NCI-H2107 (cell line): ENCODE results near the gene RFX3.

Experiments
- DNase-seq: peaks from one replicate; lab custom pipeline; 2025; lab: John Stamatoyannopoulos, UW

RFX3 gene

DNA sequence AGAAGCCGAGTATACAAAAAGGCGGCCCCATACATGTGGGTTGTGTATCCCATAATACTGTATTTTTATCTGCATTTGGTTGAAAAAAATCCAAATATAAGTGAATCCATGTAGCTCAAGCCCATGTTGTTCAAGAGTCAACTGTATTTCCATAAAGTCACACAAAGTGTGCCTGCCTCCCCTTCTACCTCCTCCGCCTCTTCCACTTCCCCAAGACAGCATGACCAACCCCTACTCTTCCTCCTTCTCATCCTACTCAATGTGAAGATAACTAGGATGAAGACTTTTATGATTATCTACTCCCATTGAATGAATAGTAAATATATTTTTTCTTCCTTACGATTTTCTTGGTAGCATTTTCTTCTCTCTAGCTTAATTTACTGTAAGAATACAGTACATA is 92.7 kb downstream of the RFX3 start:
- DNase-seq = no peak

DNA sequence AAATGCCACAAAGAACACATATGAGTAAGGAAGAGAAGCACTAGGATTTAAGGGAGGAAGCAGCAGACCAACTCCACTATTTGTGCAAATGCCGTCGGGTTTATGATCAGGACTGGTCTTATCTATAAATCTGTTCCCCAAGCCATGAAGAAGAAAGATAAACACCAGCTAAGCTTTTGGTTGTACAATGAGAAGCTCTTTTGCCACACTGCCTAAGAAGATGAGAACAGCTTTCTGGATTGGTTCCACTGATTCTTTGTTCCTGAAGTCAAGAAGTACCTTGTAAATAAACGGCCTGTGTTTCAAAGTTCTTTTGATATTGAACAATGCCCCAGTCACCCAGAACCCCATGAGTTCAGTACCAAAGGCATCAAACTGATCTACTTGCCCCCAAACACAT is 93.9 kb downstream of the RFX3 start:
- no peak for DNase-seq

DNA sequence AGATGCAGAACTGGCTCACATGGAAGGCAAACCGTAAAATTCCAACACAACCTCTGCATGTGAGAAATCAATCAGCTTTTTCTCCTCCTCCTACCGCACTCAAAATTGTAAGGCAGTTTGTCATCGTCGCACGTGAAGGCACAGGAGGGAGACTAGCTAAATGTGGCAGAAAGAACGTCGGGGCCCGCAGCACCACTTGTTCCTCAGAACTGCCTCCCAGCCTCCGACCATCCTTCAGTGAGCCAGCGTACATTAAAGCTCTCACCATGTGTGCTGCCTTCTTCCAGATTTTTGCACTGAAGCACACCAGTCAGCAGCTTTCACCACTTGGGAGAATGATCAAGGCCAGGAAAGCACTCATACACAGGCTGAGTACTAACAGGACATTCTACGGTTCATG is 105.9 kb downstream of the RFX3 start:
- DNase-seq = no peak

DNA sequence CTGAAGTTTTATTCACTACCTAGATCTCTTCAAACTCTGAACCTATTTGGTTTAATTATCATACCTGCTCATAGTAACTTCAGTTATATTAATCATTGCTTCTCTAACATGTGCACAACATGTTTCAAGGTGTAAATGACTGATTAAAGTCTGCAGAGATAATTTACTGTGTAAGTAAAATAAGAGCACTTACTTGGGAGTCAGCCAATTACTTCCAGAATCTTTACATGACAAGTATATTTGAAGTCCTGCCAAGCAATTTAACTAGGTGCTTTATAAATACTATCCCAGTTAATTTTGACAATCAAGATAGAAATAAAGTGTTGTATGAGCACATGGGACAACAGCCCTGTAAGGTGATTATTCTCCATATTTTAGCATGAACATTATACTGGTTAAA is 109.9 kb downstream of the RFX3 start:
- no peak for DNase-seq

DNA sequence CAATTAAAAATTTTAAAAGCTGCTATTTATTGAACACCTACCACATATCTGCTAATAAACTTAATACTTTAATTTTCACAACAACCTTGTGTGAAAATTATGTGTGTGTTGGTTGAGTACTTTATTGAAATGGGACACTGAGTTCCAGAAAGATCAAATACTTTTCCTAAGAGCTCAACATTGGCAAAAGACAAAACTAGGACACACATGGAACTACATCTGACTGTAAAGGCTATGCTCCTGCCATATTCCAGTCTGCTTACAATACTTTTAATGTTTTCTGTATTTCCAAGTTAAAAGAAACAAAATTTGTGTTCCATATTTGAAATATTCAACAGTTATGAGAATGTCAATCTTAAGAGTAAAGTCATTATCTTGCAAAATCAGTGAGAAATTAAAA is 111.8 kb downstream of the RFX3 start:
- no peak for DNase-seq

DNA sequence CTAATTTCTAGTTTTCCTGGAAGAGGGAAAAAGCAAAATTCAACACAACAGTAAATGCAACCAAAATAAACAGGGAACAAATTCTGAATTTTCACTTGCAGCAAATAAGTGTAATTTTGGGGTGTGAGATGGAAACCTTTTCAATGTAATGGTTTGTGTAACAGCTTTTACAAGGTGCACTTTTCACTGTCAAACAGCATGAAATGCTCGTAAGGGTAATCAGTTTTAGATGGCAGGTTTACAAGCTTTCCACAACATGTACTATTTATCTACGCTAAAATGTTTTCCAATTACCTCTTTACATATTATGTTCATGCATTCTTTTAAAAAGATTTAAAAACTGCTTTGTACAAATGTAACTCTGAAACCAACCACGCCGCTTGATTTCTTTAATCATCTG is 115.3 kb downstream of the RFX3 start:
- no peak for DNase-seq

DNA sequence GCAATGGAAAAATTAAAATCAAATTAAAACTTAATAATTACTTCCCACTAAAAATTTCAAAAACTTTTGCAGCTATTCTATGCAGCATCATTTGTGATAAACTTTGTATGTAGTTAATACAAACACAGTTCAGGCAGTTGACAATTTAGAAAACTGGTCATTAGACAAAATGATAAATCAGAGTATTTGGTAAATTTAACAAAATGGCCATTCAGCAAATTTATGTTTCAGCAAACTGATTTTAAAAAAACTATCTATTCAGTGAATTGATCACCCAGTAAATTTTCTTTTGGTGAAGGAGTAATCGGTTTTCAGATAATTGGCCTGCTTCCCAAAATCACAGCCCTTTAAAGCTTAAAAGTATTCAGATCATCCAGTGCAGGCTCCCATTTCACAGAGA is 116.3 kb downstream of the RFX3 start:
- no peak for DNase-seq

DNA sequence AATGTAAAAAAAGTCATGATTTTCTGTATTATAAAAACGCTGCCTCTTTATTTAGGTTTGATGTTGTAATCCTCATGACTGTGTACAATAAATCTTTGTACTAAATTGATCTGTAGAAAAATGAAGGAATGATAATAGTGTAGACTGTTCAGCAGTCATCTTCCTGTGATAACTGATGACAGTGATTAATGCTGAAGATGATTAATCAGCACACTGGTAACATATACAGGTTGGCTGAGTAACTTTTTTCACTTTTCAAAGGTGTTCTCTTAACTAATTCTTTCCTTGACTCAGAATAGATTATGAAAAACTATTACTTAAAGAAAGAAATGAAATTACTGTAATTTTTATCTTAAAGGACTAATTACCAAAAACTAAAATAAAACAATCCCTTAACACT is 122.5 kb downstream of the RFX3 start:
- DNase-seq = no peak

DNA sequence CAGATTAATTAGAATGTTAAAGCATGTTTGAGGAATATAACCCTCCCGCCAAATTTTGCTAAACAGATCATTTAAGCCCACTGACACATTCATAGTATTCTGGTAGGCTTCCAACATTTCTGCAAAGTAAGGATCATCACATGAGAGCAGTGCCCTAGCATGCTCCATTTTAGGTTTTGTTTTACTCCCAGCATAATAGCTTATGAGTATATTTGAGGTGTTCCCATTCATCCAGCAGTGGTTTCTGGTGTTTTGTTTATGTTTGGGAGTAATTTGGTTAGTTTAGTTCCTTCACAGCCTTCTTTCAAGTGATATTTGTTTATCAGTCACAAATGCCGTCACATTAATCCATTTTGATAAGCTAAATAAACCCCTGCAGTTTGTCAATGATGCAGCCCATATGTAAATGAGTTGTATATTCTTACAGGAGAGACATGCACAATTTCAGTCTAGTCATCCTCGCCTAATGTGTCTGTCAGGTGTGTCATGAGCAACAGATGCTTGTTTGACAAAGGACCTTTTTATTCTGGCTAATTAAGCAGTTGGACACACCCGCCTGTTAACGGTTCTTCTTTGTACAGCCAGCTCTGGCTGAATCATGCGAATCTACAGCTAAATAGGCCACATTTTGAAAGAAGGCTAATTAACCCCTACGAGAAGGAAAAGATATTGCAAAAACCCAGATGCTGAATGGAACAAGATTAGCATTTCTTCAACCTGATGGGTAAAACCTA is 124.4 kb downstream of the RFX3 start:
- no peak for DNase-seq

DNA sequence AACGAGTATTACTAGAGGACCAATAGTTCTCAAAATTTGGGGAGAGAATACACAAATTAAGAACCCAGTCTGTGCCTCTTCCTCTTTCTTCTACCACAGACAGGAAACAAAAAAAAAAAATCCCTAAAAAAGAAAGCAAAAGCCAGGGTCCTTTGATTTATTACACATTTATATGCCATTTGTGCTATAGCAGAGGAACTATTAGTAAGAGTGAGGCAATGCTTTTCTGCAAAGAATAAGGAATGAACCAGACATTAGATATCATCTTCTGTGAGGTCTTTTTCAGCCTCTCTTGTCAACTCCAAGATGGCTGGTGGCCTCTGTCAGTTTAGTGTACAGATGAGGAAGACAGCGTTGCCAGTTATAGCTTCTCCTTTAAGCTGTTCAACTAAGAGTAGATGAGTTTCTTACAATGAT is 127.6 kb downstream of the RFX3 start:
- DNase-seq = no peak

DNA sequence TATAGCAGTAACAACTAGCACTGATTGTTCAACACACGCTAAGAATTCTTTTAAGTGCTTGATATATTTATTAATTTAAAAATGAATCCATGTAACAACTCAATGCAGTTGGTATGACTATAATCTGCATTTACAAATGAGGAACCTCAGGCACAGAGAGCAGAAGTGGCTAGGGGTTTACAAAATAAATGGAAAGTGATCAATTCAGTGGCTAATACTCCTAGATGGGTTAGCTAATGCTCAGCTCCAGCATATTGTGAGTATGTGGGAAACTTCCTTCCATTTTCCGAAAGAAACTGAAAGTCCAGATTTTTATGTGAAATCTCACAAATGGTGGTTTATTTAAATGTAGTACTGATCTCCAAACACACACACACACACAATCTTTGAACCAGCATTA is 128.0 kb downstream of the RFX3 start:
- no peak for DNase-seq

DNA sequence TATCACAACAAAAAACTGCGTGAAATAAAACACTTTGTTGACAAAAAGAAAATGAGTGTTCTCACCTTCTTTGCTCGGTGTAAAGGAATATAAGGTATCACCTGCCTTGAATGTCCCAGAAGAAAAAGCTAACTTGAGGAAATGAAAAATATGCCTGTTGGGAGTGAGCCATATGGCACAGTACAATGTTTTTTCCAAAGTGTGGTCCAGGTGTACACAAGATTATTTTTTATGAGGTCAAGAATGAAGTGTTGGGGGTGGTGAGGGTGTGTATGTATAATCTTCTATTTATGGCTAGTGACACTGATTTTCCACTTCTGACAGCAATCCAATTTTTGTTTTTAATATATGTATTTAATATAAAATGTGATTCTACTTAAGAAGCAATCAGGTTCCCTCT is 134.4 kb downstream of the RFX3 start:
- no peak for DNase-seq

DNA sequence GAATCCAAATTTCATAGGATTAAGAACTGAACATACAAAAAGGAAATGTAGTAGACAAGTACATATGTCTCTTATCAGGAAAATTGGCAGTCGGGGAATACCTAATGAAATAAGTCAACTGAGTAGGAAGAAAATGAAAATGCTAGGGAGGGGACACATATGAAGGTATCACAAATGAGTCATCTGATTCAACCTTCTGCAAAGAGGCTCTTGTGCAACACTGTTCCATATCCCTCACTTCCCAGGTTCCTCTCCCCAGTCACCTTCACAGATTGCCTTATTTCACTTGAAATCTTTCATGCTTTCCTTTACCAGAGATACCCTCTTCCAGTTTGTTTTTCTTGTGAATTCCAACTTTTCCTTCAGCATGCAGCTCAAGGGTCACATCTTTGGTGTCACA is 139.0 kb downstream of the RFX3 start:
- no peak for DNase-seq

DNA sequence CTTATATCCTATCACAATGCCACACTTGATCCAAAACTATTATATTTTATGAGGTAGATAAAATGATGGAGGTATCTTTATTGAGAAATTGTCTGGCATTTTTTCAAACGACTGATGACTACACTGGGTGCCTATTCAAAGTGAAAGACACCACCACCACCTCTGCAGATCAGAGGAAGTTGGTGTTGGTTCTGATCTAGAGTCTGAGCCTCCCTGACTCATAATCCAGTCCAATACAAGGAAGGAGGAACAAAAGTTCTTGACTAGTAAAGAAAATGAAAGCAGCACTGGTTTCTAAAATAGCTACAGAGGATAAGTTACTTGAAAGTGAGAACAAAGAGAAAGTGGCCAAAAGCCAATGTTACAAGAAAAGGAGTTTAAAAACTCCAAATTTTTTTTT is 139.9 kb downstream of the RFX3 start:
- DNase-seq = no peak

DNA sequence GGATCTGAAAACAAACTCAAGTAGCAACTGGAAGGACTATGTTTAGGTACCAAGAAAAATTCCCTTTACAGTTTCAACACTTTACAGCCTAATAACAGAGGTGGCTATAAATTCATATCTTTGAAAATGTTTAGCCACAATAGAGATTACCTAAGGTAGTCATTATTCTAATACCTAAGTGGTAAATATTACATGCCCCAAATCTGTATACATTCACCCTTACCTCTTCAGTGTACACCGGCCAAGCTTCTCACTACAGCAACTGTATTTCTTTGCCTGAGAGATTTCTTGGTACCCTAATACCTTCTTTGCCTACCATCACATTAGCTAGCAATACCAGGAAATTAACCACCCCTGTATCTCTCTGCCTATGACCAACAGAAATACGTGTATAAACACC is 154.0 kb downstream of the RFX3 start:
- DNase-seq = no peak

DNA sequence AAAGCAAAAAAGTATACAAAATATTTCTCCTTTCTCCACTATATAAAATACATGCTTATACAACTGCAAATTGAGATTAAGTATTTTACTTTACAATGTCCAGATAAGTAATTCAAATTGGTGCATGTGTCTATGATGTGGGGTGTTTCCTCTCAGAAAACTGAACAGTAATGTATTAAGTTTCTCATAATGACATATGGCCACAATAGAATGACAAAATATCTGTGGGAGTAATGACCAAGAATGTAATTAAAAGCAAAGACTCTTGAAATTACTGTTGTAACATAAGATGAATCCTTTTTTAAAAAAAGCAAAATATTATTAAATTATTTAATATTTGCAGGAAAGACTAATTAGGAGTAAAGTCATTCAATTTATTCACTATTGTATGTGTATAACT is 155.1 kb downstream of the RFX3 start:
- no peak for DNase-seq

DNA sequence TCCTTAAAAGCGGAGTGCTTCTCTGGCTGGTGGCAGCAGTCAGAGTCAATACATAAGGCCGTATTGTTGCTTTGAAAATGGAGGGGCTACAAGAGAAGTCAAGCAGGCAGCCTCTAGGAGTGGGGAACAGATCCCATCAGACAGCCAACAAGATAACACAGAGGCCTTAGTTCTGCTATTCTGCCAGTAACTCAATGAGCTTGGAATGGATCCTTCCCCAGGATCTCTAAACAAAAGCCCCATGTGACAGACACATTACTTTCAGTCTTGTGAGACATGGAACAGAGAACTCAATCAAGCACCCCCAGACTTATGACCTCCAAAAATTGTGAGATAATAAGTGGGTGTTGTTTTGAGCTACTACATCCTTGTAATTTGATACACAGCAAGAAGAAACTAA is 158.6 kb downstream of the RFX3 start:
- DNase-seq = no peak

DNA sequence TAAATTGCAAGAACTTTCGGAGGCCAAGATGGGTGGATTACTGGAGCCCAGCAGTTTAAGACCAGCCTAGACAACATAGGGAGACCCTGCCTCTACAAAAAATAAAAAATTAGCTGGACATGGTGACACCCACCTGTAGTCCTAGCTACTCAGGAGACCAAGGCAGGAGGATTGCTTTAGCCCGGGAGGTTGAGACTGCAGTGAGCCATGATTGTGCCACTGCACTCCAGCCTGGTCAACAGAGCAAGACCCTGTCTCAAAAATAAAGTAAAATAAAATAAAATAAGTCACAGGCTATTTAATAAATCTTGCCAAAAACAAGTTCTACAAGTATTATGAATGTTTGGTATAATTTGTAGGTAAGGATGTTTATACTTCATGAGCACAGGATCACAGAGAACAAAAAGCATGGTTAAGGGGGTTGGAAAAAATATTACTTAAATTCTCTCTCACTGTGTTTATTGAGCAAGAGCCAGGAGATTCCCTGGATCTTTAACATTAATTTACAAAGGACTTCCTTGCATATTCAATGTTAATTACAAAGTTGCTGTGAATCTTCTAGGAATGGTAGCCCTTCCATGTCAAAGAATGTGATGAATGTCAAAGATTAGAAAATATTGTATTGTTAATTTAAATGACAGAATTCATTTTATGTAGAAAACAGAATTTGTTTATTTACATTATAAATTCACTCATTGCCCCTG is 164.0 kb downstream of the RFX3 start:
- no peak for DNase-seq

DNA sequence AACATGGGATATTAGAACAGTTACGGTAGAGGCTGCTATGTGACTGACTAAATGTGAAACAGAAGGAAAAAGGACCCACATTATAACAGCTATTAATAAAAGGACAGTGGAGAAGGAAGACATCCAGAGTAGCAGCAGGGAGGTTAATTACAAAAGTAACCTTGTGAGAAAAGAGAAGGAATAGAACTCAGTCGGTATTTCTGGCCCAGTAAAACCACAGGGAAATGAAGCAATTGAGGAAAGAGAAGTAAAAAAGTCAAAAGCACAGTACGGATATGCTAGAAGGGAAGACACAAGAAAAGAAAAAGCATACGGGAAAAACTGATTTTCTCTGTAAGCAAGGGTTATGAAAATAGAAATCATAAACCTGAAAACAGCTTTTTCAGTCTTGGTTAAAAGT is 164.7 kb downstream of the RFX3 start:
- no peak for DNase-seq

DNA sequence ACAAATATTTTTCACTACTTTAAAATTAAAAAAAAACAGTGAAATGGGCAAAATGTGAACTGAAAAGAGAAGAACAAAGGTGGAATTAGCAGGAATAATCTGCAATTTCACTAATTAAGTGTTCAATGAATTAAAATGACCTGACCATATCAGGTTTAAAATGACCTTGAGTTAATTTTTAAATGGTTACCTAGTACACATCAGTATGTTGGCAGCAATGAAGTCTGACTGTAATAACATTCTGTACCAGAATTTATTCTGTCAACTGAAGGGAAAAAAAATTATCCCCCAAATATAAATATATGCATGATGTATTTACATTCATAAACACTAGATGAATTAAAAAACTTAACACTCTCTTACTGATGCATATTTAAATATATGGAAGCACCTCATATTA is 165.6 kb downstream of the RFX3 start:
- no peak for DNase-seq

DNA sequence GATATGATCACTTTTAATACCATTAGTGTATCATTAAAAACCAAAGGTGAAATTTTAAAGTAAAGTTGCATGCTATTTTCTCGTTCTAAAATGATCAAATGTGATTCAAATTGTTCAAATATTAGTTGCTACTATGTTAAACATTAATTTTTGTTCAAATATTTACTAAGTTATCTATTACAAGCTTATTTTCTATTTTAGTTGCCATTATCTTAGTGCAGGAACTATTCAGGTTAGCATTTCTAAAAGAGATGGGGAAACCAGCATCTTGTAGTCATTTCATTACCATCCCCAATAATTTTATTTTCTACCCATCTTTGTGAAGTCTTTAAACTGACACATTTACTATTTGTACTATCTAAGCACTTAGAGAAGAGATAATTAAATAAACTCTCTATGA is 166.0 kb downstream of the RFX3 start:
- no peak for DNase-seq

DNA sequence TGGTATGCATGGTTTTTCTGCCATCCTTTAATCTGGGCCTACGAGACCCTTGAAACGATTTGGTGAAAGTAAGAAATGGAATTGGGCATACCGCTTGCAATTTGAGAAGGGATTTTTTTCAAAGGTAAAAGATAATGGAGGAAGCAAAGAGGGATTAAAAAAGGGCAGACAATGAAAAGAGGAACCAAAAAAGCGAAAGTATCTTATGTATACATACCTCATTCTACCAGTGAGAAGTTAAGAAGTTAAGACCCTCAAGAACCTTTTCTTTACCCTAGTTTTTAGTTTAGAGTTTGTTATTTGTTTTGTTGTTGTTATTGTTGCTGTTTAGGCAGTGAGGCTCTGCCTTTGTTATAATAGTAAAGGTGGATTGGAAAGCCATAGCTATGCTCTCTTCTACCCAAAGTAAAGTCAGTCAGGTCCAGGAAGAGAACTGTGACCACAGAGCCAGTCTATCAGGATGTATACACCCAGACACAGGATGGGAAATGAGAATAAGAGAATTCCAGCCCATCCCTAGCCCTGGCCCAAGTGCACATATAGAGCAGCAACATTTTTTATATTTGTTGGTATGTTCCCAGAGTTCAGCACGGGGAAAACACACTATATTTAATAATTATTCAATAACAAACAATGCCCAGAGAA is 166.6 kb downstream of the RFX3 start:
- no peak for DNase-seq

DNA sequence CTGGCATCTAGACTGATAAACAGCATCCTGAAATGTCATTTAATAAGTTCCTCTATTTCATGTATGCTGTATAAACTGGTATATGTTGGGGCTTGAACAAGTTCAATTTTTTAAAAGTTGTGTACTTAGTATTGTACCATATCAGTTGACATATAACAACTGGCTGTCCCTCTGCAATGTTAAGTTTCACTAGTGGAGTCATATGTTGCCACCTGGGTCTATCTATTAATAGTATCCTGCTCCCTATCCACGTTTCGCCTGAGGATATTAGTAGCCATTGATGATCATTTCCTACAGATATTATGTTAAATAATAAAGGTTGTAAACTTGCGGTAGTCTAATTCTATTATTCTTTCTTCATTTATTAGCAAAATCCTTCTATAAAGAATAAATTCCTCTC is 177.6 kb downstream of the RFX3 start:
- no peak for DNase-seq

DNA sequence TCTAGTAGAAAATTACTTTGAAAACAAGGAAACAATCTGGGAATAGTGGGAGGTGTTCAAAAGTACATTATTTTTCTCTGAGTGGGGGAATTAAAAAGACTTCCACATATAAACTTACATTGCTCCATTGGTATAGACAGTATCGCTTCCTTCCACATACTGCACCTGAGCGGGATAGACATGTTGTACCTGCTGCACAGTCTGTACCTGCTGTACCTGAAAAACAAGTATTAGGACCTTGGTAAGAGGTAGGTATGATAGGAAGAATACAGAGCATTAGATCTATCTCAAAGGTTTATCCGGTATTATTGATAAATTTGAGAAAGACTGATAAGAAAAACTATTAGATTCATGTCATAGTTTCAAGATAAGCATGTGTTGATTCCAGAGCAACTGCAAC is 179.3 kb downstream of the RFX3 start:
- DNase-seq = no peak
